K562 (cell line): ENCODE measurements around the gene LPCAT1.

Experiments used
- ATF3 ChIP-seq, 2 experiments: fragments of 450-650 bp in 1 of 2; sonication (generic) in 1 of 2; formaldehyde crosslinking in 1 of 2; IDR thresholded peaks in 1 of 2; conservative IDR thresholded peaks in 1 of 2; 2 replicates each; pipeline versions ENCODE4 v1.6.1 to v1.8.1; 2016 to 2023; ENCODE audit warnings: mild to moderate bottlenecking in 2 of 2, moderate library complexity in 2 of 2, inconsistent platforms in 1 of 2, missing genetic modification reagents in 1 of 2
- DPF2 ChIP-seq: fragments of 450-650 bp; IDR thresholded peaks from 2 replicates; pipeline ENCODE4 v1.6.1; 2016
- ELF1 ChIP-seq: fragments of 200-800 bp; sonication (Bioruptor generic); IDR thresholded peaks from 2 replicates; pipeline ENCODE4 v1.6.1; 2016; ENCODE audit warnings: missing genetic modification characterization, missing compliant biosample characterization
- EWSR1 ChIP-seq: fragments of 450-650 bp; IDR thresholded peaks from 2 replicates; pipeline ENCODE4 v1.6.1; 2018; ENCODE audit warnings: borderline replicate concordance, mild to moderate bottlenecking, low read depth, moderate library complexity; ENCODE audit not compliant: partially characterized antibody
- MAZ ChIP-seq, 2 experiments: fragments of 450-650 bp in 1 of 2; sonication (generic) in 1 of 2; formaldehyde crosslinking; IDR thresholded peaks in 1 of 2; conservative IDR thresholded peaks in 1 of 2; 2 replicates each; pipeline versions ENCODE4 v1.4.0 to v1.5.0; 2020; ENCODE audit warnings: mild to moderate bottlenecking in 1 of 2, missing genetic modification reagents in 1 of 2
- MEF2D ChIP-seq: conservative IDR thresholded peaks from 2 replicates; pipeline ENCODE4 v1.6.1; 2016; ENCODE audit warnings: low read depth, missing genetic modification characterization, missing compliant biosample characterization
- POLR2A ChIP-seq: fragments of 450-650 bp; conservative IDR thresholded peaks from 2 replicates; pipeline ENCODE4 v1.6.1; 2016
- PTRF ChIP-seq: fragments of 450-650 bp; IDR thresholded peaks from 2 replicates; pipeline ENCODE4 v1.6.1; 2016; ENCODE audit warnings: mild to moderate bottlenecking, missing genetic modification characterization, missing compliant biosample characterization
- SFPQ ChIP-seq: fragments of 200-400 bp; formaldehyde crosslinking; IDR thresholded peaks from 2 replicates; pipeline ENCODE4 v1.6.1; 2017; ENCODE audit warnings: mild to moderate bottlenecking, low read depth, low read length, moderate library complexity
- SP1 ChIP-seq: sonication (generic); formaldehyde crosslinking; IDR thresholded peaks from 2 replicates; pipeline ENCODE4 v1.8.1; 2022; ENCODE audit warnings: mild to moderate bottlenecking, missing genetic modification reagents
- TCF7L2 ChIP-seq: fragments of 150-350 bp; IDR thresholded peaks from 2 replicates; pipeline ENCODE4 v1.6.1; 2016; ENCODE audit warnings: low read depth, mild to moderate bottlenecking, low read length, moderate library complexity
- ZNF121 ChIP-seq: sonication (generic); formaldehyde crosslinking; conservative IDR thresholded peaks from 2 replicates; pipeline ENCODE4 v1.8.0; 2022; ENCODE audit warnings: missing genetic modification reagents
- ZNF592 ChIP-seq: fragments of 450-650 bp; IDR thresholded peaks from 2 replicates; pipeline ENCODE4 v1.6.1; 2017; ENCODE audit warnings: antibody characterized with exemption, mild to moderate bottlenecking
- TF ChIP-seq, protein P1 (sequence below), 3 experiments: IDR thresholded peaks in 2 of 3; conservative IDR thresholded peaks in 1 of 3; 2 replicates each; pipeline ENCODE4 v1.5.1; 2011 to 2012; ENCODE audit warnings: low read length in 3 of 3, mild to moderate bottlenecking in 3 of 3, control low read depth in 2 of 3, improper control_type of control experiment in 1 of 3, inconsistent platforms in 1 of 3, low read depth in 1 of 3, mixed read lengths in 1 of 3, moderate library complexity in 1 of 3; ENCODE audit not compliant: insufficient read depth in 2 of 3

DNA sequence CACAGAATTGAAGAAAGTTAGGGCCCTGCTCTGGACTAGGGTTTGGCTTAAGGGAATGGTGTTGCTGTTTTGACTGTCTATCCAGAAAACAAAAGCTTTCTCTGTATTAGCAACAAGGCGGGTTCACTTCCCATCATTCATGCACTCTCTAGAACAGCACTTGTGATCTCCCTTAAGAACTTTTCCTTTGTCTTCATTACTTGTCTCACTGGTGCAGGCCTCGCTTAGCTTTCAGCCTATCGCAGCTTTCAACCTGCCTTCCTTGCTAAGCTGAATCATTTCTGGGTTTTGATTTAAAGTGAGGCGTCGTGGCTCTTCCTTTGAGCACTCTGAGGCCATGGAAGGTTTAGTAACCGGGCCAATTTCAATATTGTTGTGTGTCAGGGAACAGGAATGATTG, 35.2 kb upstream of the LPCAT1 start:
- TF ChIP-seq EWSR1 (no peak), DPF2 (no peak), POLR2A (no peak), PTRF (no peak), ELF1 (no peak), ATF3 (IDR thresholded peaks at IDR 0.05) (no peak), ATF3 (CRISPR knock-in tag; conservative IDR thresholded peaks at IDR 0.05) (no peak), MEF2D (tag) (no peak), MAZ (CRISPR knock-in tag; conservative IDR thresholded peaks at IDR 0.05 in 1 of 2, IDR thresholded peaks at IDR 0.05 in 1 of 2) (no peak), ZNF121 (CRISPR knock-in tag) (no peak), SP1 (CRISPR knock-in tag) (no peak), ZNF592 (no peak), SFPQ (no peak), TCF7L2 (no peak)
- TF ChIP-seq, protein P1, sequence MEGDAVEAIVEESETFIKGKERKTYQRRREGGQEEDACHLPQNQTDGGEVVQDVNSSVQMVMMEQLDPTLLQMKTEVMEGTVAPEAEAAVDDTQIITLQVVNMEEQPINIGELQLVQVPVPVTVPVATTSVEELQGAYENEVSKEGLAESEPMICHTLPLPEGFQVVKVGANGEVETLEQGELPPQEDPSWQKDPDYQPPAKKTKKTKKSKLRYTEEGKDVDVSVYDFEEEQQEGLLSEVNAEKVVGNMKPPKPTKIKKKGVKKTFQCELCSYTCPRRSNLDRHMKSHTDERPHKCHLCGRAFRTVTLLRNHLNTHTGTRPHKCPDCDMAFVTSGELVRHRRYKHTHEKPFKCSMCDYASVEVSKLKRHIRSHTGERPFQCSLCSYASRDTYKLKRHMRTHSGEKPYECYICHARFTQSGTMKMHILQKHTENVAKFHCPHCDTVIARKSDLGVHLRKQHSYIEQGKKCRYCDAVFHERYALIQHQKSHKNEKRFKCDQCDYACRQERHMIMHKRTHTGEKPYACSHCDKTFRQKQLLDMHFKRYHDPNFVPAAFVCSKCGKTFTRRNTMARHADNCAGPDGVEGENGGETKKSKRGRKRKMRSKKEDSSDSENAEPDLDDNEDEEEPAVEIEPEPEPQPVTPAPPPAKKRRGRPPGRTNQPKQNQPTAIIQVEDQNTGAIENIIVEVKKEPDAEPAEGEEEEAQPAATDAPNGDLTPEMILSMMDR (IDR thresholded peaks at IDR 0.05 in 2 of 3, conservative IDR thresholded peaks at IDR 0.05 in 1 of 3; ENCODE audit: insufficient read depth in 2 of 3, low read depth in 1 of 3, low read length in 3 of 3) = no peak
